Measurements from ENCODE around the gene ADSL.

ADSL gene

GRCh38 chr22:40403141-40403540 lies 56.8 kb downstream of the ADSL start:
- Histone ChIP-seq H3K4me3 (ENCODE audit: low read length) (no peak overlapping the region), H4K20me1 (ENCODE audit: insufficient read depth, low read length) (no peaks in the 10 kb centered on the region), H3K36me3 (replicated peaks; ENCODE audit: insufficient read depth, low read length) (no peaks in the 10 kb centered on the region), H3K4me2 (ENCODE audit: low read depth, low read length) (no peak overlapping the region), H3K79me2 (ENCODE audit: low read length) (no peaks in the 10 kb centered on the region), H3K27me3 (replicated peaks; ENCODE audit: insufficient read depth, low read length) (no peaks in the 10 kb centered on the region), H3K9me3 (replicated peaks; ENCODE audit: insufficient read depth, low read length) (no peaks in the 10 kb centered on the region), H2AFZ (ENCODE audit: low read length) (no peak overlapping the region), H3F3A (ENCODE audit: insufficient read depth, low read length) (no peaks in the 10 kb centered on the region), H3K27ac (ENCODE audit: low read length) (no peak overlapping the region), H3K4me1 (ENCODE audit: low read length) (no peaks in the 10 kb centered on the region), H3K9me2 (replicated peaks; ENCODE audit: insufficient read depth, low read length) (no peaks in the 10 kb centered on the region), H3K9ac (ENCODE audit: low read length) (no peak overlapping the region)
- TF ChIP-seq CTCF (IDR thresholded peaks at IDR 0.05; ENCODE audit: low read length) (no peak), EZH2phosphoT487 (IDR thresholded peaks at IDR 0.05; ENCODE audit: low read length) (no peak), EZH2 (optimal IDR thresholded peaks at IDR 0.05; ENCODE audit: low read depth, low read length) (no peak)
- no peak for DNase-seq

- Histone ChIP-seq H2AFZ (ENCODE audit: low read length) (no peak overlapping the region), H3K36me3 (replicated peaks; ENCODE audit: insufficient read depth, low read length) (no peaks in the 10 kb centered on the region), H3K27me3 (replicated peaks; ENCODE audit: insufficient read depth, low read length) (no peaks in the 10 kb centered on the region), H3K9me3 (replicated peaks; ENCODE audit: insufficient read depth, low read length) (no peaks in the 10 kb centered on the region), H3K79me2 (ENCODE audit: low read length) (no peaks in the 10 kb centered on the region), H3K9me2 (replicated peaks; ENCODE audit: insufficient read depth, low read length) (no peaks in the 10 kb centered on the region), H3K27ac (ENCODE audit: low read length) (no peak overlapping the region), H3K4me1 (ENCODE audit: low read length) (no peaks in the 10 kb centered on the region), H3K9ac (ENCODE audit: low read length) (no peak overlapping the region), H3K4me2 (ENCODE audit: low read depth, low read length) (no peak overlapping the region), H3F3A (ENCODE audit: insufficient read depth, low read length) (no peaks in the 10 kb centered on the region), H4K20me1 (ENCODE audit: insufficient read depth, low read length) (no peaks in the 10 kb centered on the region), H3K4me3 (ENCODE audit: low read length) (no peak overlapping the region)
- DNase-seq, result no peak
- TF ChIP-seq CTCF (IDR thresholded peaks at IDR 0.05; ENCODE audit: low read length) (no peak), EZH2phosphoT487 (IDR thresholded peaks at IDR 0.05; ENCODE audit: low read length) (no peak), EZH2 (optimal IDR thresholded peaks at IDR 0.05; ENCODE audit: low read depth, low read length) (no peak)
Measured at GRCh38 chr22:40403651-40404050, 57.4 kb downstream of the ADSL start.

- H3K9ac ChIP-seq (ENCODE audit: low read length), result no peak overlapping the region
- no peak overlapping the region for H3K4me3 ChIP-seq (ENCODE audit: low read length)
- H3K79me2 ChIP-seq (ENCODE audit: low read length), result no peaks in the 10 kb centered on the region
- no peak overlapping the region for H2AFZ ChIP-seq (ENCODE audit: low read length)
- H3K27ac ChIP-seq (ENCODE audit: low read length), result no peak overlapping the region
- no peaks in the 10 kb centered on the region for H3K9me3 ChIP-seq (replicated peaks; ENCODE audit: insufficient read depth, low read length)
- H4K20me1 ChIP-seq (ENCODE audit: insufficient read depth, low read length), result no peaks in the 10 kb centered on the region
- no peaks in the 10 kb centered on the region for H3K27me3 ChIP-seq (replicated peaks; ENCODE audit: insufficient read depth, low read length)
- no peaks in the 10 kb centered on the region for H3K36me3 ChIP-seq (replicated peaks; ENCODE audit: insufficient read depth, low read length)
- no peaks in the 10 kb centered on the region for H3K4me1 ChIP-seq (ENCODE audit: low read length)
- TF ChIP-seq CTCF (IDR thresholded peaks at IDR 0.05; ENCODE audit: low read length), result no peak
- TF ChIP-seq EZH2 (optimal IDR thresholded peaks at IDR 0.05; ENCODE audit: low read depth, low read length), result no peak
- no peak for TF ChIP-seq EZH2phosphoT487 (IDR thresholded peaks at IDR 0.05; ENCODE audit: low read length)
- H3F3A ChIP-seq (ENCODE audit: insufficient read depth, low read length), result no peaks in the 10 kb centered on the region
- no peak overlapping the region for H3K4me2 ChIP-seq (ENCODE audit: low read depth, low read length)
- DNase-seq, result no peak
- H3K9me2 ChIP-seq (replicated peaks; ENCODE audit: insufficient read depth, low read length), result no peaks in the 10 kb centered on the region
Measured at GRCh38 chr22:40404251-40405177, 58.2 kb downstream of the ADSL start.
